RWPE2 (cell line): ENCODE results near the gene HIVEP2.
A peak's percentile ranks its signal among the peaks of the same experiment; 100 is the strongest.

ENCODE experiments used
- ATAC-seq: fragments of 200-7000 bp; cut with Tn5 transposase; 3 replicates; pipeline ENCODE4 v1.9.1; 2021; ENCODE audit warnings: low read depth
- DNase-seq: peaks from one replicate; pipeline ENCODE4 v3.0.0-alpha.2; 2020; ENCODE audit warnings: low spot score
- H3K27ac ChIP-seq: fragments of 450-650 bp; 2 replicates; pipeline ENCODE4 v1.5.1; 2017; ENCODE audit warnings: mild to moderate bottlenecking; ENCODE audit not compliant: poor library complexity, severe bottlenecking
- H3K27me3 ChIP-seq: fragments of 250-450 bp; sonication (Bioruptor Pico); 2 replicates; pipeline ENCODE4 v1.5.1; 2021; ENCODE audit warnings: mild to moderate bottlenecking, moderate library complexity; ENCODE audit not compliant: insufficient read depth, poor library complexity, severe bottlenecking
- H3K36me3 ChIP-seq: fragments of 250-450 bp; sonication (Bioruptor Pico); 2 replicates; pipeline ENCODE4 v1.5.1; 2020; ENCODE audit warnings: low read depth, mild to moderate bottlenecking, moderate library complexity
- H3K4me1 ChIP-seq: fragments of 250-450 bp; sonication (Bioruptor Pico); 2 replicates; pipeline ENCODE4 v1.5.1; 2021; ENCODE audit warnings: mild to moderate bottlenecking, moderate library complexity; ENCODE audit not compliant: insufficient read depth, poor library complexity, severe bottlenecking
- H3K4me3 ChIP-seq: fragments of 250-450 bp; sonication (Bioruptor Pico); 2 replicates; pipeline ENCODE4 v1.5.1; 2021; ENCODE audit warnings: mild to moderate bottlenecking, moderate library complexity; ENCODE audit not compliant: severe bottlenecking
- H3K9me3 ChIP-seq: fragments of 250-450 bp; sonication (Bioruptor Pico); 2 replicates; pipeline ENCODE4 v1.5.1; 2021; ENCODE audit warnings: mild to moderate bottlenecking, moderate library complexity; ENCODE audit not compliant: severe bottlenecking
- TF ChIP-seq, protein P1 (sequence below): fragments of 450-650 bp; IDR thresholded peaks from one replicate; pipeline ENCODE4 v1.5.1; 2017; ENCODE audit warnings: mild to moderate bottlenecking, moderate library complexity; ENCODE audit not compliant: poor library complexity, severe bottlenecking

The HIVEP2 gene

GRCh38 chr6:142738035-142738396, 207.0 kb downstream of the HIVEP2 start:
- TF ChIP-seq, protein P1, sequence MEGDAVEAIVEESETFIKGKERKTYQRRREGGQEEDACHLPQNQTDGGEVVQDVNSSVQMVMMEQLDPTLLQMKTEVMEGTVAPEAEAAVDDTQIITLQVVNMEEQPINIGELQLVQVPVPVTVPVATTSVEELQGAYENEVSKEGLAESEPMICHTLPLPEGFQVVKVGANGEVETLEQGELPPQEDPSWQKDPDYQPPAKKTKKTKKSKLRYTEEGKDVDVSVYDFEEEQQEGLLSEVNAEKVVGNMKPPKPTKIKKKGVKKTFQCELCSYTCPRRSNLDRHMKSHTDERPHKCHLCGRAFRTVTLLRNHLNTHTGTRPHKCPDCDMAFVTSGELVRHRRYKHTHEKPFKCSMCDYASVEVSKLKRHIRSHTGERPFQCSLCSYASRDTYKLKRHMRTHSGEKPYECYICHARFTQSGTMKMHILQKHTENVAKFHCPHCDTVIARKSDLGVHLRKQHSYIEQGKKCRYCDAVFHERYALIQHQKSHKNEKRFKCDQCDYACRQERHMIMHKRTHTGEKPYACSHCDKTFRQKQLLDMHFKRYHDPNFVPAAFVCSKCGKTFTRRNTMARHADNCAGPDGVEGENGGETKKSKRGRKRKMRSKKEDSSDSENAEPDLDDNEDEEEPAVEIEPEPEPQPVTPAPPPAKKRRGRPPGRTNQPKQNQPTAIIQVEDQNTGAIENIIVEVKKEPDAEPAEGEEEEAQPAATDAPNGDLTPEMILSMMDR = no peak
- Histone ChIP-seq H3K4me3 (no peak overlapping the region), H3K27ac (no peak overlapping the region), H3K27me3 (no peaks in the 10 kb centered on the region), H3K4me1 (peaks cover 22% of the 10 kb centered on the region), H3K36me3 (no peaks in the 10 kb centered on the region), H3K9me3 (no peaks in the 10 kb centered on the region)
- ATAC-seq (no peak), DNase-seq (no peak)

GRCh38 chr6:142737368-142738034, 207.5 kb downstream of the HIVEP2 start:
- Histone ChIP-seq H3K27ac (no peak overlapping the region), H3K27me3 (no peaks in the 10 kb centered on the region), H3K9me3 (no peaks in the 10 kb centered on the region), H3K36me3 (no peaks in the 10 kb centered on the region), H3K4me1 (peaks cover 22% of the 10 kb centered on the region), H3K4me3 (no peak overlapping the region)
- DNase-seq = no peak
- ATAC-seq = peak; percentile 42; the same call in 1 of the 3 replicates
- TF ChIP-seq, protein P1 = no peak

DNA sequence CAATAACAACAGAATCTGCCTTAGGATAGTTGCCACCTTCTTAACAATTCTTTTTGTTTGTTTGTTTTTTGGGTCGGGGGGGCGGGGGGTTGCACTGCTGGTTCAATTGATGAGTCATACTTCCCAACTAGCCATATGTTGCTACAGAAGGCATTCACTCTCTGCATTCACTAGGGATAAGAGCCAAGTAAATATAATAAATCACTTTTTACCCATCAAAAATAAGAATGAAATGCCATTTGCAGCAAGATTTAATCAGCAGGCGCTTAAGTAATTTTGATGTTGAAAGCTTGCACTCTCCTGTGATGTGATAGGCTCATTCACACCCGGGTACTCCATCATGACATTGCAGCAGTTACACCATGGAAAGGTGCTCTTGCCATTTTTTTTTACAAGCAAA, 209.8 kb downstream of the HIVEP2 start:
- Histone ChIP-seq H3K36me3 (no peaks in the 10 kb centered on the region), H3K27ac (no peak overlapping the region), H3K9me3 (no peaks in the 10 kb centered on the region), H3K4me1 (peaks cover 17% of the 10 kb centered on the region), H3K4me3 (no peak overlapping the region), H3K27me3 (no peaks in the 10 kb centered on the region)
- TF ChIP-seq, protein P1 = no peak
- ATAC-seq = peak; percentile 46; the same call in 1 of the 3 replicates
- no peak for DNase-seq

DNA sequence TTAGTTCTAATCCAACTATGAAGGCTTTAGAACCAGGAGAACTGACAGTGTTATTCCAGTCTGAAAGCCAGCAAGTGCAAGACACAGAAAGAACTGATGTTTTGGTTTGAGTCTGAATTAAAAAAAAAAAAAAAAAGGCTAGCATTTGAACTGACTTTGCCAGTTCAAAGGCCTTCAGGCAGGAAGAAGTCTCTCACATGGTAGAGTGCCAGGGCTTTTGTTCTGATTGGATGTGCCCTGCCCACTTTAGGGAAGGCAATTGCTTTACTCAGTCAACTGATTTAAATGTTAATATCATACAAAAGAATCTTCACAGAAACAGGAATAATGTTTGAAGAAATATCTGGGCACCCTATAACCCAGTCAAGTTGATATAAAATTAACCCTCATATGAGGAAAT, 212.2 kb downstream of the HIVEP2 start:
- H3K27me3 ChIP-seq = no peaks in the 10 kb centered on the region
- TF ChIP-seq, protein P1 = no peak
- no peaks in the 10 kb centered on the region for H3K36me3 ChIP-seq
- no peak for ATAC-seq
- DNase-seq = no peak
- no peaks in the 10 kb centered on the region for H3K9me3 ChIP-seq
- peaks cover 20% of the 10 kb centered on the region for H3K4me1 ChIP-seq
- no peak overlapping the region for H3K4me3 ChIP-seq
- no peak overlapping the region for H3K27ac ChIP-seq

- ATAC-seq (no peak), DNase-seq (no peak)
- TF ChIP-seq, protein P1 = no peak
- H3K4me3 ChIP-seq = no peak overlapping the region
- no peak overlapping the region for H3K27ac ChIP-seq
- H3K27me3 ChIP-seq = no peaks in the 10 kb centered on the region
- H3K36me3 ChIP-seq = no peaks in the 10 kb centered on the region
- H3K9me3 ChIP-seq = no peaks in the 10 kb centered on the region
- H3K4me1 ChIP-seq = peaks cover 13% of the 10 kb centered on the region
These were observed 213.4 kb downstream of the HIVEP2 start for GRCh38 chr6:142731611-142732010.
